GM12878 (cell line): Measurements from ENCODE around the gene THEM4. TPM values are rescaled to one million over a fixed set of nuclear protein-coding genes. Genes with fewer than 3 reads are reported as not detected.

Experiments
- ATAC-seq: fragments of 200-7000 bp; cut with Tn5 transposase; 3 replicates; pipeline ENCODE4 v1.9.1; 2020; ENCODE audit warnings: mild to moderate bottlenecking, moderate library complexity
- BruUV-seq: library from RNA; stranded (reverse); fragments of 400-500 nt; replicated peaks from 2 replicates; lab custom pipeline; 2021; lab: Mats Ljungman, UMichigan
- CTCF ChIA-PET: fragments of 300-600 bp; sonication (Branson Sonifier 250); formaldehyde crosslinking; extraction: SDS; loops from one replicate; lab custom pipeline; 2021; ENCODE audit warnings: inconsistent platforms; lab: Yijun Ruan, JAX
- POLR2A ChIA-PET: fragments of 350-600 bp; formaldehyde crosslinking; extraction: SDS; loops from one replicate; lab custom pipeline; 2021; ENCODE audit warnings: inconsistent platforms; lab: Charles Lee
- RAD21 ChIA-PET: fragments of 300-600 bp; sonication (Branson Sonifier 250); formaldehyde crosslinking; loops from one replicate; lab custom pipeline; 2023; ENCODE audit warnings: antibody characterized with exemption; ENCODE audit not compliant: unreplicated experiment; lab: Charles Lee
- SMC1A ChIA-PET: fragments of 300-600 bp; sonication (Branson Sonifier 250); formaldehyde crosslinking; loops from one replicate; lab custom pipeline; 2023; ENCODE audit not compliant: unreplicated experiment, uncharacterized antibody; lab: Charles Lee
- DNase-seq: peaks from one replicate; pipeline ENCODE4 v3.0.0-alpha.2; 2011; ENCODE audit warnings: low read depth, low spot score
- FAIRE-seq: peaks from 3 replicates; lab custom pipeline; 2011; peaks lifted over from hg19 to GRCh38; lab: Jason Lieb, UNC
- H2AFZ ChIP-seq: 2 replicates; pipeline ENCODE4 v1.6.0; 2011; ENCODE audit warnings: low read depth, low read length, control low read depth; ENCODE audit not compliant: control insufficient read depth
- H3K27ac ChIP-seq: 2 replicates; pipeline ENCODE4 v1.5.1; 2011; ENCODE audit warnings: control low read depth; ENCODE audit not compliant: control insufficient read depth, insufficient read depth
- H3K27me3 ChIP-seq, 2 experiments: replicated peaks in 1 of 2; 2 replicates each; pipeline versions ENCODE4 v1.6.0 to v1.6.1; 2011; ENCODE audit warnings: low read length in 1 of 2; ENCODE audit not compliant: control insufficient read depth in 2 of 2, insufficient read depth in 2 of 2
- H3K36me3 ChIP-seq, 2 experiments: 2 replicates each; pipeline ENCODE4 v1.5.1; 2011; ENCODE audit warnings: low read length in 1 of 2; ENCODE audit not compliant: control insufficient read depth in 2 of 2, insufficient read depth in 2 of 2
- H3K4me1 ChIP-seq: 2 replicates; pipeline ENCODE4 v1.6.1; 2011; ENCODE audit warnings: mild to moderate bottlenecking, low read length, moderate library complexity, mixed read lengths; ENCODE audit not compliant: control insufficient read depth, insufficient read depth
- H3K4me2 ChIP-seq: 2 replicates; pipeline ENCODE4 v1.6.0; 2011; ENCODE audit warnings: control low read depth; ENCODE audit not compliant: control insufficient read depth, insufficient read depth
- H3K4me3 ChIP-seq: fragments of 200-600 bp; sonication (generic); 2 replicates; pipeline ENCODE4 v1.5.1; 2016
- H3K79me2 ChIP-seq: 2 replicates; pipeline ENCODE4 v1.6.0; 2011; ENCODE audit warnings: low read length; ENCODE audit not compliant: control insufficient read depth, insufficient read depth
- H3K9ac ChIP-seq: 2 replicates; pipeline ENCODE4 v1.8.0; 2011; ENCODE audit warnings: low read length, control low read depth, mixed read lengths; ENCODE audit not compliant: control insufficient read depth, insufficient read depth
- H3K9me3 ChIP-seq: replicated peaks from 3 replicates; pipeline ENCODE4 v1.5.1; 2011; ENCODE audit warnings: mild to moderate bottlenecking, low read length; ENCODE audit not compliant: control insufficient read depth, insufficient read depth
- H4K20me1 ChIP-seq: 2 replicates; pipeline ENCODE4 v1.6.0; 2011; ENCODE audit not compliant: control insufficient read depth, insufficient read depth
- BHLHE40 ChIP-seq, 2 experiments: fragments of 450-650 bp in 1 of 2; IDR thresholded peaks; 2 replicates each; pipeline ENCODE4 v1.6.1; 2011 to 2017; ENCODE audit warnings: low read depth in 2 of 2, borderline replicate concordance in 1 of 2, improper control_type of control experiment in 1 of 2, low read length in 1 of 2, mild to moderate bottlenecking in 1 of 2
- EGR1 ChIP-seq, 2 experiments: IDR thresholded peaks; 1 replicate in 1 of 2; 2 replicates in 1 of 2; pipeline ENCODE4 v1.6.1; 2011 to 2012; ENCODE audit warnings: low read depth in 2 of 2, low read length in 2 of 2, borderline replicate concordance in 1 of 2, mild to moderate bottlenecking in 1 of 2, moderate library complexity in 1 of 2
- ELK1 ChIP-seq: IDR thresholded peaks from 2 replicates; pipeline ENCODE4 v1.6.1; 2012; ENCODE audit warnings: low read depth, low read length, improper control_type of control experiment
- FOXM1 ChIP-seq: IDR thresholded peaks from 2 replicates; pipeline ENCODE4 v1.6.1; 2012; ENCODE audit warnings: low read depth, mild to moderate bottlenecking, inconsistent platforms, low read length, moderate library complexity
- IRF5 ChIP-seq: fragments of 450-650 bp; IDR thresholded peaks from 2 replicates; pipeline ENCODE4 v1.6.1; 2017; ENCODE audit warnings: borderline replicate concordance
- LARP7 ChIP-seq: fragments of 450-650 bp; IDR thresholded peaks from 2 replicates; pipeline ENCODE4 v1.6.1; 2017; ENCODE audit warnings: mild to moderate bottlenecking
- MTA3 ChIP-seq: IDR thresholded peaks from 2 replicates; pipeline ENCODE4 v1.6.1; 2012; ENCODE audit warnings: low read length, inconsistent platforms, borderline replicate concordance
- RB1 ChIP-seq: fragments of 450-650 bp; formaldehyde crosslinking; IDR thresholded peaks from 2 replicates; pipeline ENCODE4 v1.6.1; 2017; ENCODE audit warnings: mild to moderate bottlenecking, borderline replicate concordance
- TBL1XR1 ChIP-seq: IDR thresholded peaks from 2 replicates; pipeline ENCODE4 v1.6.1; 2012; ENCODE audit warnings: low read depth, low read length, improper control_type of control experiment
- USF2 ChIP-seq: IDR thresholded peaks from 2 replicates; pipeline ENCODE4 v1.6.1; 2011; ENCODE audit warnings: low read depth, low read length, improper control_type of control experiment, borderline replicate concordance
- ZNF687 ChIP-seq: fragments of 450-650 bp; IDR thresholded peaks from 2 replicates; pipeline ENCODE4 v1.6.1; 2017; ENCODE audit warnings: mild to moderate bottlenecking, moderate library complexity
- ZZZ3 ChIP-seq: IDR thresholded peaks from 2 replicates; pipeline ENCODE4 v1.6.1; 2011; ENCODE audit warnings: low read depth; ENCODE audit not compliant: control insufficient read depth, insufficient read length
- WGBS: methylation state at CpG from one replicate; pipeline ENCODE4 v1.1.6; 2016; ENCODE audit warnings: low lambda C conversion rate; ENCODE audit not compliant: insufficient replicate concordance, insufficient coverage; ENCODE audit errors: missing lambda C conversion rate; 5-methylcytosine and 5-hydroxymethylcytosine counted together
- in situ Hi-C: fragments of 300-500 bp; cut with MboI; formaldehyde crosslinking; loops from 9 replicates; pipeline ENCODE4 v1.14.3; 2018; ENCODE audit warnings: mixed read lengths
- intact Hi-C: fragments of 100-400 bp; cut with micrococcal nuclease; formaldehyde crosslinking; loops from one replicate; pipeline ENCODE4 v1.14.2; 2022; ENCODE audit not compliant: unreplicated experiment
- polyA plus RNA-seq, 11 experiments: library from polyadenylated mRNA; depleted of rRNA in 4 of 11; unstranded in 6 of 11; stranded (reverse) in 5 of 11; fragments of >200 nt; fragmentation: Nextera tagmentation in 4 of 11; fragmentation: Illumina TruSeq in 1 of 11; extraction: Ambion mirVana in 4 of 11; extraction: Trizol in 1 of 11; gene quantifications; 1 replicate in 1 of 11; 2 replicates in 10 of 11; pipeline versions ENCODE4 v1.2.1 to v1.2.3, GENCODE V29; 2011 to 2016; ENCODE audit warnings: inconsistent platforms in 2 of 11, missing spikeins in 2 of 11, low read depth in 1 of 11
- total RNA-seq, 4 experiments: library from RNA; depleted of rRNA in 3 of 4; stranded (reverse); fragments of >200 nt in 3 of 4; fragmentation: Illumina TruSeq in 1 of 4; extraction: Trizol in 1 of 4; gene quantifications; 2 replicates each; pipeline versions ENCODE4 v1.2.1 to v1.2.3, GENCODE V29; 2013 to 2021

The THEM4 gene
- total and polyA plus RNA-seq, 10 of the 15 experiments (the other 5 are each of a cell fraction or from before 2014, with no cell fraction given) = 3.4 to 30.8 (median 17.9) TPM

- H4K20me1 ChIP-seq = no peaks in the 10 kb centered on the region
- in situ Hi-C loops (no loop called here), intact Hi-C loops (loop anchor here (5.0 kb wide), 1 partner anchor 41 kb away; no protein-coding TSS in a partner anchor)
- no peak overlapping the region for H3K27ac ChIP-seq
- 92% methylated on average over 3 of the region's 3 CpGs for WGBS
- H3K79me2 ChIP-seq = no peaks in the 10 kb centered on the region
- POLR2A ChIA-PET = no interaction called here
- H3K4me3 ChIP-seq = no peak overlapping the region
- DNase-seq = no peak
- 0 out of 4 replicates have a peak, but pooled peaks cover 0 to 7% of the 10 kb centered on the region in 2 experiments for H3K36me3 ChIP-seq
- no TSS peak for BruUV-seq
- no peak for ATAC-seq
- H3K27me3 ChIP-seq = no peaks in the 10 kb centered on the region
- H3K9me3 ChIP-seq = no peaks in the 10 kb centered on the region
- no peak overlapping the region for H2AFZ ChIP-seq
- RAD21 ChIA-PET = no interaction called here
- CTCF ChIA-PET = interaction anchor here (1.7 to 2.2 kb wide), 2 partner anchors 42 to 110 kb away, joined by 4 to 18 read pairs; no protein-coding TSS in a partner anchor
- SMC1A ChIA-PET = interaction anchor here (1.4 to 5.2 kb wide), 2 partner anchors 45 to 108 kb away, joined by 4 to 47 read pairs; no protein-coding TSS in a partner anchor
- FAIRE-seq = no peak
- no peak overlapping the region for H3K9ac ChIP-seq
- H3K4me2 ChIP-seq = no peak overlapping the region
- no peaks in the 10 kb centered on the region for H3K4me1 ChIP-seq
- TF ChIP-seq IRF5 (no peak), ZNF687 (no peak), MTA3 (no peak), FOXM1 (no peak), USF2 (no peak), LARP7 (no peak), TBL1XR1 (no peak), RB1 (no peak), ZZZ3 (no peak), EGR1 (IDR thresholded peaks at IDR 0.05; ENCODE audit: borderline replicate concordance in 1 of 2, low read depth in 2 of 2, low read length in 2 of 2) (no peak), BHLHE40 (IDR thresholded peaks at IDR 0.05; ENCODE audit: borderline replicate concordance in 1 of 2, low read depth in 2 of 2, low read length in 1 of 2) (no peak), ELK1 (no peak)
Observed at GRCh38 chr1:151891512-151891911, 17.8 kb downstream of the THEM4 start.
